K562 (cell line): ENCODE data around the gene SEPHS1. TPM values are rescaled to one million over a fixed set of nuclear protein-coding genes. Genes with fewer than 3 reads are reported as not detected.

Source experiments
- ATF7 ChIP-seq: fragments of 450-650 bp; IDR thresholded peaks from 2 replicates; pipeline ENCODE4 v1.7.1; 2014; ENCODE audit warnings: mild to moderate bottlenecking, moderate library complexity
- CHCHD3 ChIP-seq: fragments of 250-450 bp; sonication (Bioruptor Pico); IDR thresholded peaks from 2 replicates; pipeline ENCODE4 v2.1.2; 2022; ENCODE audit warnings: mild to moderate bottlenecking
- GTF2A2 ChIP-seq: IDR thresholded peaks from 2 replicates; pipeline ENCODE4 v1.6.1; 2016; ENCODE audit warnings: mild to moderate bottlenecking, missing genetic modification characterization, missing compliant biosample characterization
- HDGF ChIP-seq: fragments of 450-650 bp; IDR thresholded peaks from 2 replicates; pipeline ENCODE4 v1.6.1; 2016
- MAFK ChIP-seq: IDR thresholded peaks from 2 replicates; pipeline ENCODE4 v1.6.1; 2011; ENCODE audit warnings: low read length, improper control_type of control experiment
- PCBP2 ChIP-seq: fragments of 200-400 bp; formaldehyde crosslinking; IDR thresholded peaks from 2 replicates; pipeline ENCODE4 v1.6.1; 2018; ENCODE audit warnings: low read length, low read depth, mild to moderate bottlenecking, moderate library complexity; ENCODE audit not compliant: poor library complexity, severe bottlenecking
- POLR2H ChIP-seq: IDR thresholded peaks from 2 replicates; pipeline ENCODE4 v1.6.1; 2016; ENCODE audit warnings: missing genetic modification characterization, low read depth, mild to moderate bottlenecking, control low read depth, missing compliant biosample characterization, moderate library complexity
- RBBP5 ChIP-seq: fragments of 200-600 bp; sonication (generic); IDR thresholded peaks from 2 replicates; pipeline ENCODE4 v1.6.1; 2012; ENCODE audit warnings: borderline replicate concordance, mild to moderate bottlenecking, low read length, control low read depth, inconsistent platforms; ENCODE audit not compliant: insufficient read depth, poor library complexity, severe bottlenecking
- TEAD4 ChIP-seq, 2 experiments: sonication (generic) in 1 of 2; formaldehyde crosslinking in 1 of 2; IDR thresholded peaks; 2 replicates each; pipeline versions ENCODE4 v1.6.1 to v1.8.0; 2012 to 2022; ENCODE audit warnings: borderline replicate concordance in 1 of 2, inconsistent platforms in 1 of 2, low read length in 1 of 2, mild to moderate bottlenecking in 1 of 2, missing genetic modification reagents in 1 of 2
- ZFP36 ChIP-seq: fragments of 150-350 bp; IDR thresholded peaks from 2 replicates; pipeline ENCODE4 v1.6.1; 2018; ENCODE audit warnings: low read length, low read depth; ENCODE audit not compliant: partially characterized antibody
- polyA plus RNA-seq, 8 experiments: library from polyadenylated mRNA; depleted of rRNA in 4 of 8; stranded (reverse) in 5 of 8; unstranded in 3 of 8; fragments of >200 nt; fragmentation: Nextera tagmentation in 2 of 8; fragmentation: Illumina TruSeq in 1 of 8; extraction: Ambion mirVana in 2 of 8; extraction: Trizol in 1 of 8; gene quantifications; 2 replicates each; pipeline versions ENCODE4 v1.2.1 to v1.2.3, GENCODE V29; 2011 to 2014; ENCODE audit warnings: inconsistent platforms in 1 of 8, missing spikeins in 1 of 8
- total RNA-seq, 7 experiments: library from RNA; depleted of rRNA in 6 of 7; stranded (reverse); fragments of >200 nt in 6 of 7; fragmentation: Illumina TruSeq in 2 of 7; extraction: Trizol in 2 of 7; gene quantifications; 2 replicates each; pipeline versions ENCODE4 v1.2.1 to v1.2.3, GENCODE V29; 2011 to 2021; ENCODE audit warnings: low replicate concordance in 1 of 7
- TF ChIP-seq, protein P1 (sequence below): fragments of 450-650 bp; IDR thresholded peaks from 2 replicates; pipeline ENCODE4 v1.6.1; 2017; ENCODE audit warnings: antibody characterized with exemption, mild to moderate bottlenecking
- TF ChIP-seq, protein P2 (sequence below), 2 experiments: fragments of 450-650 bp in 1 of 2; sonication (generic) in 1 of 2; formaldehyde crosslinking in 1 of 2; IDR thresholded peaks; 2 replicates each; pipeline versions ENCODE4 v1.7.1 to v1.9.0; 2016 to 2022; ENCODE audit warnings: inconsistent platforms in 1 of 2, mild to moderate bottlenecking in 1 of 2, missing genetic modification reagents in 1 of 2

The SEPHS1 gene
- total and polyA plus RNA-seq, 9 of the 15 experiments (the other 6 are each of a cell fraction or from before 2014, with no cell fraction given), result 14.7 to 82.8 (median 41.8) TPM

DNA sequence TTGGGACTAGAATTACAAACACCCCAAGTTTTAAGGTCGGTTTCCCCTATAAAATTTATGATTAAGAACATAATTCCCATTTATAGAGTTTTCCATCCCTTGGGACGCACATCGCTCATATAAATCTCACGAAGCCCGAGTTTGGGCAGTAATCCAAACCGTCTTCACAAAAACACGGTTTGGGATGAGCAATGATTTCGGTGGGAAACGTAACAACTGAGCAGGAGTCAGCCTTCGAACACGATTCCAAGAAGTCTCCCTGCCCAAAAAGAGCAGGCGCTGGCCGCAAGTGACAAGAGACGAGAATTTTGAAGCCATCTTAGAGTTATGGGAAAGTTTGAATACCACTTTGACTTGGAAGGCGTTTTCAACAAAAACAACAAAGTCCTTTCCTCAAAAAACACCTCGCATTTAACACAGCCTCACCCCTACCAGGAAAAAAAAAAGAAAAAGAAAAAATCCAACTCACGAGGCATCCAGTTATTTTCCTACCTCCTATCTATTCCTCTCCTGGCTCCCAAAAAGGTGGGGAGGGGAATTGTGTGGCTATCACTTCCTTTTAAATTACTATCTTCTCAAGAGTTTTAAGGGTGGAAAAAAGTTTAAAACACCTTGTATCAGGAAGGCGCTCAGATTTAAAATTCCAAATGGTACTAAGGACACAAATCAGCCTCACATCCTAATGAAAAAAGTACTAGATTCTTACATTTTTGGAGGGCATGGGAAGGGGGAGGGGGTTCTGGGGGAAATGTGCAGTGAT lies 1.6 kb downstream of the SEPHS1 start (continued):
- TF ChIP-seq TEAD4 (IDR thresholded peaks at IDR 0.05; ENCODE audit: low read length) (no peak), TEAD4 (CRISPR knock-in tag; IDR thresholded peaks at IDR 0.05; ENCODE audit: borderline replicate concordance) (no peak), MAFK (no peak), RBBP5 (peak; percentile 52), HDGF (no peak), PCBP2 (no peak), CHCHD3 (CRISPR knock-in tag) (no peak), ZFP36 (no peak), POLR2H (tag) (no peak), GTF2A2 (tag) (no peak), ATF7 (no peak)
- TF ChIP-seq, protein P1, sequence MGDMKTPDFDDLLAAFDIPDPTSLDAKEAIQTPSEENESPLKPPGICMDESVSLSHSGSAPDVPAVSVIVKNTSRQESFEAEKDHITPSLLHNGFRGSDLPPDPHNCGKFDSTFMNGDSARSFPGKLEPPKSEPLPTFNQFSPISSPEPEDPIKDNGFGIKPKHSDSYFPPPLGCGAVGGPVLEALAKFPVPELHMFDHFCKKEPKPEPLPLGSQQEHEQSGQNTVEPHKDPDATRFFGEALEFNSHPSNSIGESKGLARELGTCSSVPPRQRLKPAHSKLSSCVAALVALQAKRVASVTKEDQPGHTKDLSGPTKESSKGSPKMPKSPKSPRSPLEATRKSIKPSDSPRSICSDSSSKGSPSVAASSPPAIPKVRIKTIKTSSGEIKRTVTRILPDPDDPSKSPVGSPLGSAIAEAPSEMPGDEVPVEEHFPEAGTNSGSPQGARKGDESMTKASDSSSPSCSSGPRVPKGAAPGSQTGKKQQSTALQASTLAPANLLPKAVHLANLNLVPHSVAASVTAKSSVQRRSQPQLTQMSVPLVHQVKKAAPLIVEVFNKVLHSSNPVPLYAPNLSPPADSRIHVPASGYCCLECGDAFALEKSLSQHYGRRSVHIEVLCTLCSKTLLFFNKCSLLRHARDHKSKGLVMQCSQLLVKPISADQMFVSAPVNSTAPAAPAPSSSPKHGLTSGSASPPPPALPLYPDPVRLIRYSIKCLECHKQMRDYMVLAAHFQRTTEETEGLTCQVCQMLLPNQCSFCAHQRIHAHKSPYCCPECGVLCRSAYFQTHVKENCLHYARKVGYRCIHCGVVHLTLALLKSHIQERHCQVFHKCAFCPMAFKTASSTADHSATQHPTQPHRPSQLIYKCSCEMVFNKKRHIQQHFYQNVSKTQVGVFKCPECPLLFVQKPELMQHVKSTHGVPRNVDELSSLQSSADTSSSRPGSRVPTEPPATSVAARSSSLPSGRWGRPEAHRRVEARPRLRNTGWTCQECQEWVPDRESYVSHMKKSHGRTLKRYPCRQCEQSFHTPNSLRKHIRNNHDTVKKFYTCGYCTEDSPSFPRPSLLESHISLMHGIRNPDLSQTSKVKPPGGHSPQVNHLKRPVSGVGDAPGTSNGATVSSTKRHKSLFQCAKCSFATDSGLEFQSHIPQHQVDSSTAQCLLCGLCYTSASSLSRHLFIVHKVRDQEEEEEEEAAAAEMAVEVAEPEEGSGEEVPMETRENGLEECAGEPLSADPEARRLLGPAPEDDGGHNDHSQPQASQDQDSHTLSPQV, result peak; percentile 56; the same call in 1 of the 2 replicates
- TF ChIP-seq, protein P2, sequence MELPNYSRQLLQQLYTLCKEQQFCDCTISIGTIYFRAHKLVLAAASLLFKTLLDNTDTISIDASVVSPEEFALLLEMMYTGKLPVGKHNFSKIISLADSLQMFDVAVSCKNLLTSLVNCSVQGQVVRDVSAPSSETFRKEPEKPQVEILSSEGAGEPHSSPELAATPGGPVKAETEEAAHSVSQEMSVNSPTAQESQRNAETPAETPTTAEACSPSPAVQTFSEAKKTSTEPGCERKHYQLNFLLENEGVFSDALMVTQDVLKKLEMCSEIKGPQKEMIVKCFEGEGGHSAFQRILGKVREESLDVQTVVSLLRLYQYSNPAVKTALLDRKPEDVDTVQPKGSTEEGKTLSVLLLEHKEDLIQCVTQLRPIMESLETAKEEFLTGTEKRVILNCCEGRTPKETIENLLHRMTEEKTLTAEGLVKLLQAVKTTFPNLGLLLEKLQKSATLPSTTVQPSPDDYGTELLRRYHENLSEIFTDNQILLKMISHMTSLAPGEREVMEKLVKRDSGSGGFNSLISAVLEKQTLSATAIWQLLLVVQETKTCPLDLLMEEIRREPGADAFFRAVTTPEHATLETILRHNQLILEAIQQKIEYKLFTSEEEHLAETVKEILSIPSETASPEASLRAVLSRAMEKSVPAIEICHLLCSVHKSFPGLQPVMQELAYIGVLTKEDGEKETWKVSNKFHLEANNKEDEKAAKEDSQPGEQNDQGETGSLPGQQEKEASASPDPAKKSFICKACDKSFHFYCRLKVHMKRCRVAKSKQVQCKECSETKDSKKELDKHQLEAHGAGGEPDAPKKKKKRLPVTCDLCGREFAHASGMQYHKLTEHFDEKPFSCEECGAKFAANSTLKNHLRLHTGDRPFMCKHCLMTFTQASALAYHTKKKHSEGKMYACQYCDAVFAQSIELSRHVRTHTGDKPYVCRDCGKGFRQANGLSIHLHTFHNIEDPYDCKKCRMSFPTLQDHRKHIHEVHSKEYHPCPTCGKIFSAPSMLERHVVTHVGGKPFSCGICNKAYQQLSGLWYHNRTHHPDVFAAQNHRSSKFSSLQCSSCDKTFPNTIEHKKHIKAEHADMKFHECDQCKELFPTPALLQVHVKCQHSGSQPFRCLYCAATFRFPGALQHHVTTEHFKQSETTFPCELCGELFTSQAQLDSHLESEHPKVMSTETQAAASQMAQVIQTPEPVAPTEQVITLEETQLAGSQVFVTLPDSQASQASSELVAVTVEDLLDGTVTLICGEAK (IDR thresholded peaks at IDR 0.05), result 0 out of 2 replicates have a peak, but pooled peaks have one; percentile 38
- TF ChIP-seq, protein P2 (CRISPR knock-in tag; IDR thresholded peaks at IDR 0.05), result no peak
